Stomach (tissue), 9 donors: ENCODE results near the gene SFXN5. TPM values are rescaled to one million over a fixed set of nuclear protein-coding genes. Genes with fewer than 3 reads are reported as not detected.

Experiments
- DNase-seq, 2 donors: peaks; one replicate each; pipeline versions ENCODE4 v3.0.0 to v3.0.0-alpha.2; 2013 to 2019
- H3K27ac ChIP-seq, 5 donors: fragments of 200-600 bp in 4 of 5; sonication (generic) in 4 of 5; one replicate each; pipeline ENCODE4 v1.5.1; 2013 to 2019; ENCODE audit warnings: mild to moderate bottlenecking in 1 of 5, moderate library complexity in 1 of 5
- H3K27me3 ChIP-seq, 3 donors: fragments of 200-600 bp; sonication (generic); one replicate each; pipeline ENCODE4 v1.5.1; 2017 to 2019; ENCODE audit warnings: mixed run types in 1 of 3
- H3K36me3 ChIP-seq, 4 donors: fragments of 200-600 bp; sonication (generic); 1 replicate in 3 of 4; 2 replicates in 1 of 4; pipeline ENCODE4 v1.5.1; 2016 to 2019
- H3K4me1 ChIP-seq, 4 donors: fragments of 200-600 bp; sonication (generic); one replicate each; pipeline ENCODE4 v1.5.1; 2016 to 2019
- H3K4me3 ChIP-seq, 4 donors: fragments of 200-600 bp; sonication (generic) in 3 of 4; one replicate each; pipeline ENCODE4 v1.5.1; 2016 to 2019; ENCODE audit warnings: mild to moderate bottlenecking in 1 of 4
- H3K9me3 ChIP-seq, 4 donors: fragments of 200-600 bp; sonication (generic); one replicate each; pipeline ENCODE4 v1.5.1; 2016 to 2019
- EP300 ChIP-seq: sonication (generic); formaldehyde crosslinking; IDR thresholded peaks from one replicate; pipeline ENCODE4 v1.6.1; 2017; ENCODE audit warnings: antibody characterized with exemption
- POLR2A ChIP-seq, 4 donors: fragments of 450-650 bp; IDR thresholded peaks; one replicate each; pipeline ENCODE4 v1.6.1; 2016; ENCODE audit warnings: antibody characterized with exemption in 4 of 4, control low read depth in 2 of 4, mild to moderate bottlenecking in 1 of 4, moderate library complexity in 1 of 4
- POLR2AphosphoS5 ChIP-seq, 3 donors: sonication (generic); formaldehyde crosslinking; IDR thresholded peaks; one replicate each; pipeline ENCODE4 v1.6.1; 2016; ENCODE audit warnings: antibody characterized with exemption in 3 of 3
- WGBS, 5 donors: extraction: QIAGEN DNeasy Blood & Tissue Kit in 3 of 5; methylation state at CpG; one replicate each; pipeline versions ENCODE4 v1.1.5 to v1.1.7; 2013 to 2018; 5-methylcytosine and 5-hydroxymethylcytosine counted together
- intact Hi-C: fragments of 100-400 bp; cut with DNase I; formaldehyde crosslinking; loops from one replicate; pipeline ENCODE4 v1.15.1; 2023; ENCODE audit warnings: low total_unique reads
- polyA plus RNA-seq, 3 donors: library from polyadenylated mRNA; stranded (reverse); fragments of 200-250 nt; gene quantifications; one replicate each; pipeline ENCODE4 v1.2.3, GENCODE V29; 2013
- total RNA-seq, 5 donors: library from RNA; depleted of rRNA; stranded (reverse); fragments of >200 nt; gene quantifications; one replicate each; pipeline versions ENCODE4 v1.1.0 to v1.2.3, GENCODE V29; 2014 to 2016
- TF ChIP-seq, protein P1 (sequence below), 7 experiments: fragments of 450-650 bp in 4 of 7; fragments of 200-600 bp in 3 of 7; sonication (generic) in 3 of 7; IDR thresholded peaks; one replicate each; pipeline ENCODE4 v1.5.1; 2016 to 2019; ENCODE audit warnings: antibody characterized with exemption in 7 of 7, control low read depth in 2 of 7, mild to moderate bottlenecking in 1 of 7
- donor health status: healthy with polysubstance abuse.
- donor health status: Bipolar disorder and iron deficiency.
- donor health status: healthy.

The SFXN5 gene
- total and polyA plus RNA-seq, 8 donors = 2.7 to 118 (median 17.2) TPM

- TF ChIP-seq, protein P1, sequence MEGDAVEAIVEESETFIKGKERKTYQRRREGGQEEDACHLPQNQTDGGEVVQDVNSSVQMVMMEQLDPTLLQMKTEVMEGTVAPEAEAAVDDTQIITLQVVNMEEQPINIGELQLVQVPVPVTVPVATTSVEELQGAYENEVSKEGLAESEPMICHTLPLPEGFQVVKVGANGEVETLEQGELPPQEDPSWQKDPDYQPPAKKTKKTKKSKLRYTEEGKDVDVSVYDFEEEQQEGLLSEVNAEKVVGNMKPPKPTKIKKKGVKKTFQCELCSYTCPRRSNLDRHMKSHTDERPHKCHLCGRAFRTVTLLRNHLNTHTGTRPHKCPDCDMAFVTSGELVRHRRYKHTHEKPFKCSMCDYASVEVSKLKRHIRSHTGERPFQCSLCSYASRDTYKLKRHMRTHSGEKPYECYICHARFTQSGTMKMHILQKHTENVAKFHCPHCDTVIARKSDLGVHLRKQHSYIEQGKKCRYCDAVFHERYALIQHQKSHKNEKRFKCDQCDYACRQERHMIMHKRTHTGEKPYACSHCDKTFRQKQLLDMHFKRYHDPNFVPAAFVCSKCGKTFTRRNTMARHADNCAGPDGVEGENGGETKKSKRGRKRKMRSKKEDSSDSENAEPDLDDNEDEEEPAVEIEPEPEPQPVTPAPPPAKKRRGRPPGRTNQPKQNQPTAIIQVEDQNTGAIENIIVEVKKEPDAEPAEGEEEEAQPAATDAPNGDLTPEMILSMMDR (IDR thresholded peaks at IDR 0.05) = no peak
- no peak for TF ChIP-seq POLR2A (IDR thresholded peaks at IDR 0.05)
- TF ChIP-seq POLR2AphosphoS5 (IDR thresholded peaks at IDR 0.05) = no peak
- no peak for DNase-seq
- intact Hi-C loops = no loop called here
- peaks cover 0 to 66% (median 18%) of the 10 kb centered on the region in 3 donors for H3K27me3 ChIP-seq
- no peaks in the 10 kb centered on the region for H3K36me3 ChIP-seq
- peaks cover 0 to 15% (median 12%) of the 10 kb centered on the region in 4 donors for H3K4me1 ChIP-seq
- WGBS, 5 donors = 79 to 86% (median 83%) methylated on average over 5 of the region's 5 CpGs
- H3K4me3 ChIP-seq = no peak overlapping the region
- H3K27ac ChIP-seq = no peak overlapping the region
- H3K9me3 ChIP-seq = no peaks in the 10 kb centered on the region
These were observed 171.2 kb downstream of the SFXN5 start for GRCh38 chr2:72900191-72900825.

GRCh38 chr2:72898585-72898906 lies 173.0 kb downstream of the SFXN5 start:
- intact Hi-C loops = loop anchor here (10.0 kb wide), 1 partner anchor 276 kb away; no protein-coding TSS in a partner anchor
- no peaks in the 10 kb centered on the region for H3K9me3 ChIP-seq
- 72 to 77% (median 74%) methylated on average over 2 of the region's 2 CpGs; no CpG with 5 or more reads in 1 of the 5 donors for WGBS, 5 donors
- DNase-seq = no peak
- no peaks in the 10 kb centered on the region for H3K36me3 ChIP-seq
- TF ChIP-seq EP300 (no peak), POLR2AphosphoS5 (IDR thresholded peaks at IDR 0.05) (no peak), POLR2A (IDR thresholded peaks at IDR 0.05) (no peak)
- TF ChIP-seq, protein P1 (IDR thresholded peaks at IDR 0.05) = no peak
- H3K4me3 ChIP-seq = no peak overlapping the region
- H3K4me1 ChIP-seq = peaks cover 0 to 21% (median 17%) of the 10 kb centered on the region in 4 donors
- peaks cover 4 to 79% (median 31%) of the 10 kb centered on the region in 3 donors for H3K27me3 ChIP-seq
- H3K27ac ChIP-seq = no peak overlapping the region

GRCh38 chr2:72897785-72898584 lies 173.5 kb downstream of the SFXN5 start:
- Histone ChIP-seq H3K4me1 (peaks cover 0 to 23% (median 17%) of the 10 kb centered on the region in 4 donors), H3K9me3 (no peaks in the 10 kb centered on the region), H3K27me3 (peaks cover 4 to 73% (median 28%) of the 10 kb centered on the region in 3 donors), H3K36me3 (no peaks in the 10 kb centered on the region), H3K4me3 (no peak overlapping the region), H3K27ac (no peak overlapping the region)
- 65 to 81% (median 74%) methylated on average over 18 of the region's 18 CpGs for WGBS, 5 donors
- no peak for TF ChIP-seq POLR2AphosphoS5 (IDR thresholded peaks at IDR 0.05)
- TF ChIP-seq, protein P1 (IDR thresholded peaks at IDR 0.05) = no peak
- TF ChIP-seq POLR2A (IDR thresholded peaks at IDR 0.05) = no peak
- TF ChIP-seq EP300 = no peak
- DNase-seq = no peak
- intact Hi-C loops = loop anchor here (10.0 kb wide), 1 partner anchor 277 kb away; no protein-coding TSS in a partner anchor

DNA sequence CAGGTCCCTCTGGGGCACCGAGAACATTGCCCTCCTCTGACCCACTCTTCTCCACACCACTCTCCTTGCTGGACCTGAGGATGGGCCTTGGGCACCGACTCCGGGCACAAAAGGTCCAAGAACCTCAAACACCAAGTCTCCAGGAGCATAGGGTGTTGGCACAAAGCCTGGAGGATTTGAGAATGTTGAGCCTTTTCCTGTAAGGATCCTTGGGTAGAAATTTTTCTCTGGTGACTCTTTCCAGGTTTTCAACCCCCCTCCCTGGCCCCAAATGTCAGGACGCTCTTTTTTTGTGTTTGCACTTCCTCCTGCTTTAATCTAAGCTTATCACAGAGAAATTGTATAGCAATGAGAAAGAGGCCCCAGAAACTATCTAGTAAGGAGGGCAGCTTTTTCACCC lies 175.1 kb downstream of the SFXN5 start:
- Histone ChIP-seq H3K27ac (no peak overlapping the region), H3K9me3 (no peaks in the 10 kb centered on the region), H3K36me3 (peaks cover 4 to 11% (median 11%) of the 10 kb centered on the region in 4 donors), H3K27me3 (peaks cover 4 to 59% (median 22%) of the 10 kb centered on the region in 3 donors), H3K4me3 (no peak overlapping the region), H3K4me1 (peaks cover 0 to 23% (median 17%) of the 10 kb centered on the region in 4 donors)
- no peak for DNase-seq
- intact Hi-C loops = loop anchor here (10.0 kb wide), 1 partner anchor 278 kb away; no protein-coding TSS in a partner anchor
- 52 to 70% (median 63%) methylated on average over 4 of the region's 4 CpGs for WGBS, 5 donors
- TF ChIP-seq EP300 (no peak), POLR2AphosphoS5 (IDR thresholded peaks at IDR 0.05) (no peak), POLR2A (IDR thresholded peaks at IDR 0.05) (no peak)
- TF ChIP-seq, protein P1 (IDR thresholded peaks at IDR 0.05) = no peak
